HepG2 (cell line): ENCODE data around the gene MICALL2. TPM values are rescaled to one million over a fixed set of nuclear protein-coding genes. Genes with fewer than 3 reads are reported as not detected.

ENCODE experiments used
- CEBPZ ChIP-seq: IDR thresholded peaks from 2 replicates; pipeline ENCODE4 v1.6.1; 2012; ENCODE audit warnings: low read length, improper control_type of control experiment
- FOXO1 ChIP-seq: sonication (generic); formaldehyde crosslinking; IDR thresholded peaks from 2 replicates; pipeline ENCODE4 v1.4.0; 2020; ENCODE audit warnings: missing genetic modification reagents
- HCFC1 ChIP-seq: fragments of 150-350 bp; IDR thresholded peaks from 2 replicates; pipeline ENCODE4 v1.6.1; 2014; ENCODE audit warnings: low read depth, low read length
- HOXA5 ChIP-seq: sonication (generic); formaldehyde crosslinking; IDR thresholded peaks from 2 replicates; pipeline ENCODE4 v1.4.0; 2020; ENCODE audit warnings: missing genetic modification reagents
- RFX3 ChIP-seq: IDR thresholded peaks from 2 replicates; pipeline ENCODE4 v1.6.1; 2016; ENCODE audit warnings: missing biosample characterization, missing genetic modification reagents
- SRF ChIP-seq: IDR thresholded peaks from 2 replicates; pipeline ENCODE4 v1.6.1; 2011; ENCODE audit warnings: mild to moderate bottlenecking, low read depth, low read length, moderate library complexity
- TEAD3 ChIP-seq: optimal IDR thresholded peaks from 2 replicates; pipeline ENCODE3; 2016; ENCODE audit warnings: borderline replicate concordance
- ZFP36L1 ChIP-seq: sonication (generic); formaldehyde crosslinking; IDR thresholded peaks from 2 replicates; pipeline ENCODE4 v1.8.0; 2022; ENCODE audit warnings: mild to moderate bottlenecking, missing genetic modification reagents, moderate library complexity
- ZHX1 ChIP-seq: sonication (generic); formaldehyde crosslinking; IDR thresholded peaks from 2 replicates; pipeline ENCODE4 v1.8.1; 2022; ENCODE audit warnings: low read depth, mild to moderate bottlenecking, missing genetic modification reagents
- ZNF550 ChIP-seq: sonication (generic); formaldehyde crosslinking; IDR thresholded peaks from 2 replicates; pipeline ENCODE4 v1.4.0; 2020; ENCODE audit warnings: mild to moderate bottlenecking, missing genetic modification reagents, borderline replicate concordance
- ZNF614 ChIP-seq: IDR thresholded peaks from 2 replicates; pipeline ENCODE4 v1.6.1; 2018; ENCODE audit warnings: missing biosample characterization, missing genetic modification reagents, inconsistent platforms, borderline replicate concordance
- polyA plus RNA-seq, 8 experiments: library from polyadenylated mRNA; depleted of rRNA in 3 of 8; stranded (reverse) in 7 of 8; unstranded in 1 of 8; fragments of >200 nt; fragmentation: Illumina TruSeq in 4 of 8; extraction: Trizol in 4 of 8; gene quantifications; 2 replicates each; pipeline versions ENCODE4 v1.2.1 to v1.2.3, GENCODE V29; 2011 to 2016; ENCODE audit warnings: low read depth in 4 of 8, missing spikeins in 1 of 8, mixed read lengths in 1 of 8; ENCODE audit not compliant: insufficient read depth in 1 of 8
- total RNA-seq, 5 experiments: library from RNA; depleted of rRNA; stranded (reverse); fragments of >200 nt; fragmentation: Illumina TruSeq; extraction: Trizol; gene quantifications; 2 replicates each; pipeline ENCODE4 v1.2.3, GENCODE V29; 2016; ENCODE audit warnings: low read depth in 1 of 5
- TF ChIP-seq, protein P1 (sequence below): sonication (generic); formaldehyde crosslinking; IDR thresholded peaks from 2 replicates; pipeline ENCODE4 v1.5.1; 2020; ENCODE audit warnings: mild to moderate bottlenecking, missing genetic modification reagents
- TF ChIP-seq, protein P2 (sequence below): sonication (generic); formaldehyde crosslinking; IDR thresholded peaks from 2 replicates; pipeline ENCODE4 v1.4.0; 2020; ENCODE audit warnings: missing genetic modification reagents

The MICALL2 gene
- total and polyA plus RNA-seq, 2 of the 13 experiments (the other 11 are each of a cell fraction or from before 2014, with no cell fraction given): 5.8 to 12.4 TPM

- TF ChIP-seq, protein P1, sequence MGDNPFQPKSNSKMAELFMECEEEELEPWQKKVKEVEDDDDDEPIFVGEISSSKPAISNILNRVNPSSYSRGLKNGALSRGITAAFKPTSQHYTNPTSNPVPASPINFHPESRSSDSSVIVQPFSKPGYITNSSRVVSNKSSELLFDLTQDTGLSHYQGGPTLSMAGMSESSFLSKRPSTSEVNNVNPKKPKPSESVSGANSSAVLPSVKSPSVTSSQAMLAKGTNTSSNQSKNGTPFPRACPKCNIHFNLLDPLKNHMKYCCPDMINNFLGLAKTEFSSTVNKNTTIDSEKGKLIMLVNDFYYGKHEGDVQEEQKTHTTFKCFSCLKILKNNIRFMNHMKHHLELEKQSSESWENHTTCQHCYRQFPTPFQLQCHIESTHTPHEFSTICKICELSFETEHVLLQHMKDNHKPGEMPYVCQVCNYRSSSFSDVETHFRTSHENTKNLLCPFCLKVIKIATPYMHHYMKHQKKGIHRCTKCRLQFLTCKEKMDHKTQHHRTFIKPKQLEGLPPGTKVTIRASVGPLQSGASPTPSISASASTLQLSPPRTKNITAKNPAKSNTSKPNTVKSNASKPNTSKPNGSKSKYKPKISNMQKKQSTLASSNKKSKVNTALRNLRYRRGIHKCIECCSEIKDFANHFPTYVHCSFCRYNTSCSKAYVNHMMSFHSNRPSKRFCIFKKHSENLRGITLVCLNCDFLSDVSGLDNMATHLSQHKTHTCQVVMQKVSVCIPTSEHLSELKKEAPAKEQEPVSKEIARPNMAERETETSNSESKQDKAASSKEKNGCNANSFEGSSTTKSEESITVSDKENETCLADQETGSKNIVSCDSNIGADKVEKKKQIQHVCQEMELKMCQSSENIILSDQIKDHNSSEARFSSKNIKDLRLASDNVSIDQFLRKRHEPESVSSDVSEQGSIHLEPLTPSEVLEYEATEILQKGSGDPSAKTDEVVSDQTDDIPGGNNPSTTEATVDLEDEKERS (CRISPR knock-in tag): no peak
- peak; percentile 74 for TF ChIP-seq TEAD3 (CRISPR knock-in tag)
- TF ChIP-seq, protein P2, sequence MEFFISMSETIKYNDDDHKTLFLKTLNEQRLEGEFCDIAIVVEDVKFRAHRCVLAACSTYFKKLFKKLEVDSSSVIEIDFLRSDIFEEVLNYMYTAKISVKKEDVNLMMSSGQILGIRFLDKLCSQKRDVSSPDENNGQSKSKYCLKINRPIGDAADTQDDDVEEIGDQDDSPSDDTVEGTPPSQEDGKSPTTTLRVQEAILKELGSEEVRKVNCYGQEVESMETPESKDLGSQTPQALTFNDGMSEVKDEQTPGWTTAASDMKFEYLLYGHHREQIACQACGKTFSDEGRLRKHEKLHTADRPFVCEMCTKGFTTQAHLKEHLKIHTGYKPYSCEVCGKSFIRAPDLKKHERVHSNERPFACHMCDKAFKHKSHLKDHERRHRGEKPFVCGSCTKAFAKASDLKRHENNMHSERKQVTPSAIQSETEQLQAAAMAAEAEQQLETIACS (CRISPR knock-in tag): no peak
- TF ChIP-seq FOXO1: no peak
- TF ChIP-seq ZFP36L1 (CRISPR knock-in tag): no peak
- no peak for TF ChIP-seq ZNF614 (CRISPR knock-in tag)
- TF ChIP-seq SRF: no peak
- no peak for TF ChIP-seq ZHX1 (CRISPR knock-in tag)
- peak; percentile 91 for TF ChIP-seq HCFC1
- no peak for TF ChIP-seq RFX3 (CRISPR knock-in tag)
- no peak for TF ChIP-seq HOXA5
- no peak for TF ChIP-seq CEBPZ
- TF ChIP-seq ZNF550: no peak
Measured at GRCh38 chr7:1425292-1426136, 33.8 kb downstream of the MICALL2 start (continued).
